RWPE1 (cell line): Measurements from ENCODE around the gene CIAO1.

Experiments
- CTCF ChIA-PET: fragments of 350-600 bp; sonication (Branson Sonifier 250); formaldehyde crosslinking; extraction: SDS; loops from one replicate; lab custom pipeline; 2021; lab: Yijun Ruan, JAX
- POLR2A ChIA-PET: fragments of 400-600 bp; formaldehyde crosslinking; extraction: SDS; loops from one replicate; lab custom pipeline; 2020; ENCODE audit warnings: antibody characterized with exemption; ENCODE audit not compliant: low non-redundant PET; lab: Yijun Ruan, JAX
- DNase-seq: peaks from one replicate; pipeline ENCODE4 v3.0.0; 2012; ENCODE audit warnings: low spot score
- H3K27ac ChIP-seq: fragments of 450-650 bp; 2 replicates; pipeline ENCODE4 v1.5.1; 2017
- TF ChIP-seq, protein P1 (sequence below): fragments of 450-650 bp; conservative IDR thresholded peaks from 2 replicates; pipeline ENCODE4 v1.5.1; 2017; ENCODE audit warnings: low read depth, mild to moderate bottlenecking

The CIAO1 gene

DNA sequence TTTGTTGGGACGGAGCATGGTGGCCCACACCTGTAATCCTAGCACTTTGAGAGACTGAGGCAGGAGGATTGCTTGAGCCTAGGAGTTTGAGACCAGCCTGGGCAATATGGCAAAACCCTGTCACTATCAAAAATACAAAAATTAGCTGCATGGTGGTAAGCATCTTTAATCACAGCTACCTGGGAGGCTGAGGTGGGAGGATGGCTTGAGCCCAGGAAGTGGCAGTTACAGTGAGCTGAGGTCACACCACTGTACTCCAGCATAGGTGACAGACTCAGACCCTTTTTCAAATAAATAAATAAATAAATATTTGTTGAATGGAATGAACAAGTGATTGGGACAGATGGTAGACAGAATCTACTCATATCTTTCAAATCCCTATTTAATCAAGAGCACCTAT lies 53.4 kb downstream of the CIAO1 start:
- CTCF ChIA-PET, result no interaction called here
- TF ChIP-seq, protein P1, sequence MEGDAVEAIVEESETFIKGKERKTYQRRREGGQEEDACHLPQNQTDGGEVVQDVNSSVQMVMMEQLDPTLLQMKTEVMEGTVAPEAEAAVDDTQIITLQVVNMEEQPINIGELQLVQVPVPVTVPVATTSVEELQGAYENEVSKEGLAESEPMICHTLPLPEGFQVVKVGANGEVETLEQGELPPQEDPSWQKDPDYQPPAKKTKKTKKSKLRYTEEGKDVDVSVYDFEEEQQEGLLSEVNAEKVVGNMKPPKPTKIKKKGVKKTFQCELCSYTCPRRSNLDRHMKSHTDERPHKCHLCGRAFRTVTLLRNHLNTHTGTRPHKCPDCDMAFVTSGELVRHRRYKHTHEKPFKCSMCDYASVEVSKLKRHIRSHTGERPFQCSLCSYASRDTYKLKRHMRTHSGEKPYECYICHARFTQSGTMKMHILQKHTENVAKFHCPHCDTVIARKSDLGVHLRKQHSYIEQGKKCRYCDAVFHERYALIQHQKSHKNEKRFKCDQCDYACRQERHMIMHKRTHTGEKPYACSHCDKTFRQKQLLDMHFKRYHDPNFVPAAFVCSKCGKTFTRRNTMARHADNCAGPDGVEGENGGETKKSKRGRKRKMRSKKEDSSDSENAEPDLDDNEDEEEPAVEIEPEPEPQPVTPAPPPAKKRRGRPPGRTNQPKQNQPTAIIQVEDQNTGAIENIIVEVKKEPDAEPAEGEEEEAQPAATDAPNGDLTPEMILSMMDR, result no peak
- POLR2A ChIA-PET, result no interaction called here
- DNase-seq, result no peak
- H3K27ac ChIP-seq, result no peak overlapping the region

DNA sequence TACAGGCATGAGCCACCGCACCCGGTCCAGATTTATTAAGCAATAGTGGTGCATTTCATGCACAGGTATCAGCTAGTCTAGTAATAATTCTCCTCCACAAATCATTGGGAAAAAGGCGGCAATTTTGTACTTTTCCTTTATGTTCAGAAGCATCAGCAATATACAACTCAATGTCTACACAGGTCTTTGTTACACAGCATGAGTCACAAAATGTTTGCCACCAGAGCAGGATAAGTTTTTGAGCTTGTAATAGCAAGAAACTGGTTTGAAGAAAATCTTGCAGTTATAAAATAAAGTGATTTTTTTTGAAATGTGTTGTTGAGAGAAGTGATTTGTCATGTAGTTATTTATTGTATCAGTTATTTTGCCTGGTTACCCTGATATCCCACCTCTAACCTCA lies 54.3 kb downstream of the CIAO1 start:
- DNase-seq, result no peak
- no peak overlapping the region for H3K27ac ChIP-seq
- ChIA-PET CTCF (interaction anchor here (0.7 kb wide), 2 partner anchors 200 to 559 kb away, joined by 3 read pairs; no protein-coding TSS in a partner anchor), POLR2A (interaction anchor here (0.8 kb wide), 1 partner anchor 14 kb away, joined by 3 read pairs; no protein-coding TSS in a partner anchor)
- TF ChIP-seq, protein P1, result no peak

DNA sequence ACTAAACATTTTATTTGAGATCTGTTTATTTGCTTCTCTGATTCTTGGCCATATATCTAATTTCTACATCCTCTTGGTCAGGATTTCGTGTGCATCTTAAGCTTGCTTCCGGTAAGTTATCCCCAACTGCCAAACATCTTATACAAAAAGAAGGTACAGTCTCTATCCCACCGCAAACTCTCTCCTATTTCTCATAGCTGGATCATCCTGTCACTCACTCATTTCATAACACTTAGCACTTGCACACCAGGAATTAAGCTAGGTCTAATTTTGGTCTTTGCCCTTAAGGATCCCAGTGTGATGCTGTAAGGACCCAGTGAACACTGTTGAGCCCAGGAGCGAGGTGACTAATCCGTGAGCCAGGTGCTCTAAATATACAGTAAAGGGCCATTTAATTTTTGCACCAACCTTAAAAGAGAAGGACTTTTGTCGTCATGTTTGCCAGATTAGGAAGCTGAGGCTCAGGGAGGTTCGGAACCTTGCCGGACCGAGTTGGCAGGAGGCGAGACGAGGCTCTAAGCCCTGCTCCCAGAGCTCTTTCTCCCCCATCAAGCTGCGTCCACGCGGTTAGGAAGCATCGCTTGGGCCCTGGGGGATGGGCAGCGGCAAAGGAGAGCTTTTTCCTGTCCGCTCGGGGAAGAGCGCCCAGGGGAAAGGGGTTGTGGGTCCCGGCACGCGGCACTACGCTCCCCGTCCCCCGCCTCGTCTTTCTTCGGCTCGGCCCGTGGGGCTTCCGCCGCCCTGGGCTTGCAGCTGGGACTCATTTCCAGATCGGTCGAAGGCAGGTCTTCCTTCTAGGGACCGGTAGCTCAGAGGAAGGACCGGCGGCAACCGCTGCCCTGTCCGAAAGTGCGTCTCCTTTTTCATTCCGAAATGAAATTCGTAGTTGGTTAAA lies 55.0 kb downstream of the CIAO1 start:
- CTCF ChIA-PET, result interaction anchor here (0.6 to 0.7 kb wide), 3 partner anchors 199 to 558 kb away, joined by 3 read pairs; no protein-coding TSS in a partner anchor
- no peak overlapping the region for H3K27ac ChIP-seq
- no peak for DNase-seq
- POLR2A ChIA-PET, result interaction anchor here (0.8 kb wide), 1 partner anchor 14 kb away, joined by 3 read pairs; no protein-coding TSS in a partner anchor
- TF ChIP-seq, protein P1, result no peak
